HEK293 (cell line): Measurements from ENCODE around the gene TET1.

Experiments
- CTCF ChIP-seq: fragments of 450-650 bp; formaldehyde crosslinking; IDR thresholded peaks from 2 replicates; pipeline ENCODE4 v1.5.1; 2016; ENCODE audit warnings: missing biosample characterization, missing genetic modification characterization
- GLIS1 ChIP-seq: fragments of 450-650 bp; formaldehyde crosslinking; IDR thresholded peaks from 2 replicates; pipeline ENCODE4 v1.5.1; 2016; ENCODE audit warnings: missing biosample characterization, missing genetic modification characterization
- REST ChIP-seq: fragments of 450-650 bp; formaldehyde crosslinking; IDR thresholded peaks from 2 replicates; pipeline ENCODE4 v1.5.1; 2016; ENCODE audit warnings: missing biosample characterization, missing genetic modification characterization
- ZIC2 ChIP-seq: fragments of 450-650 bp; formaldehyde crosslinking; IDR thresholded peaks from 2 replicates; pipeline ENCODE4 v1.5.1; 2016; ENCODE audit warnings: missing biosample characterization, missing genetic modification characterization

GRCh38 chr10:68666280-68666760 is 106.2 kb downstream of the TET1 start:
- TF ChIP-seq REST (tag by site-specific recombination), result no peak
- TF ChIP-seq GLIS1 (tag by site-specific recombination), result no peak
- no peak for TF ChIP-seq CTCF
- TF ChIP-seq ZIC2 (tag by site-specific recombination), result no peak
